Ovary (tissue), 9 donors: ENCODE results near the gene CTSO. TPM values are rescaled to one million over a fixed set of nuclear protein-coding genes. Genes with fewer than 3 reads are reported as not detected.

Source experiments
- DNase-seq, 5 donors: peaks; one replicate each; pipeline ENCODE4 v3.0.0-alpha.2; 2019 to 2020
- H3K27ac ChIP-seq, 2 donors: fragments of 200-600 bp; one replicate each; pipeline versions ENCODE4 v1.5.1 to v1.8.0; 2019 to 2022
- H3K27me3 ChIP-seq: fragments of 200-600 bp; one replicate; pipeline ENCODE4 v1.8.0; 2022
- H3K36me3 ChIP-seq: fragments of 200-600 bp; sonication (generic); one replicate; pipeline ENCODE4 v1.5.1; 2019
- H3K4me1 ChIP-seq: one replicate; pipeline ENCODE4 v1.8.1; 2013; ENCODE audit warnings: mild to moderate bottlenecking, moderate library complexity; ENCODE audit not compliant: insufficient read depth
- H3K4me3 ChIP-seq: fragments of 200-600 bp; sonication (generic); one replicate; pipeline ENCODE4 v1.5.1; 2017
- H3K9me3 ChIP-seq, 2 donors: fragments of 200-600 bp in 1 of 2; sonication (generic) in 1 of 2; one replicate each; pipeline versions ENCODE4 v1.5.1 to v1.8.1; 2013 to 2019; ENCODE audit warnings: mild to moderate bottlenecking in 1 of 2, moderate library complexity in 1 of 2
- EP300 ChIP-seq: sonication (generic); formaldehyde crosslinking; IDR thresholded peaks from one replicate; pipeline ENCODE4 v1.6.1; 2017; ENCODE audit warnings: antibody characterized with exemption
- POLR2A ChIP-seq: fragments of 450-650 bp; IDR thresholded peaks from one replicate; pipeline ENCODE4 v1.6.1; 2017; ENCODE audit warnings: antibody characterized with exemption, mild to moderate bottlenecking, moderate library complexity
- WGBS, 3 donors: extraction: QIAGEN DNeasy Blood & Tissue Kit in 1 of 3; methylation state at CpG; one replicate each; pipeline versions ENCODE4 v1.1.5 to v1.1.7; 2013 to 2017; 5-methylcytosine and 5-hydroxymethylcytosine counted together
- intact Hi-C, 4 donors: fragments of 100-400 bp; cut with DNase I; formaldehyde crosslinking; loops; one replicate each; pipeline versions ENCODE4 v1.11.0 to v1.15.1; 2022 to 2023
- polyA plus RNA-seq, 2 donors: library from polyadenylated mRNA; stranded (reverse); fragments of 200-250 nt in 1 of 2; fragments of 350-450 nt in 1 of 2; fragmentation: Illumina TruSeq in 1 of 2; extraction: RNeasy Lipid Tissue Mini Kit (QIAGEN cat#74804) in 1 of 2; gene quantifications; one replicate each; pipeline ENCODE4 v1.2.3, GENCODE V29; 2013 to 2014
- total RNA-seq, 7 donors: library from RNA; depleted of rRNA in 2 of 7; stranded (reverse); fragments of >200 nt in 2 of 7; fragmentation: NEBNext Ultra II Directional in 3 of 7; extraction: Animal tissue kit (Norgen Biotek cat#: 25700) in 3 of 7; gene quantifications; one replicate each; pipeline versions ENCODE4 v1.1.0 to v1.2.4, GENCODE V29; 2016 to 2023
- TF ChIP-seq, protein P1 (sequence below), 3 donors: fragments of 450-650 bp in 2 of 3; fragments of 200-600 bp in 1 of 3; IDR thresholded peaks; one replicate each; pipeline versions ENCODE4 v1.5.1 to v1.8.0; 2016 to 2022; ENCODE audit warnings: antibody characterized with exemption in 3 of 3, mild to moderate bottlenecking in 1 of 3
- donor health status: DM: no; HTN: no; CAD: no; lungs with moderate emphysema.
- donor health status: DM: no; HTN: no; CAD: no.
- donor health status: Bipolar disorder and iron deficiency.
- donor health status: DM: yes; HTN: yes; CAD: no.
- donor health status: DM: no; HTN: no; CAD: no.
- donor health status: DM: yes; HTN: yes; CAD: no.

CTSO gene
- total and polyA plus RNA-seq, 9 donors = 12.0 to 58.3 (median 20.6) TPM

DNA sequence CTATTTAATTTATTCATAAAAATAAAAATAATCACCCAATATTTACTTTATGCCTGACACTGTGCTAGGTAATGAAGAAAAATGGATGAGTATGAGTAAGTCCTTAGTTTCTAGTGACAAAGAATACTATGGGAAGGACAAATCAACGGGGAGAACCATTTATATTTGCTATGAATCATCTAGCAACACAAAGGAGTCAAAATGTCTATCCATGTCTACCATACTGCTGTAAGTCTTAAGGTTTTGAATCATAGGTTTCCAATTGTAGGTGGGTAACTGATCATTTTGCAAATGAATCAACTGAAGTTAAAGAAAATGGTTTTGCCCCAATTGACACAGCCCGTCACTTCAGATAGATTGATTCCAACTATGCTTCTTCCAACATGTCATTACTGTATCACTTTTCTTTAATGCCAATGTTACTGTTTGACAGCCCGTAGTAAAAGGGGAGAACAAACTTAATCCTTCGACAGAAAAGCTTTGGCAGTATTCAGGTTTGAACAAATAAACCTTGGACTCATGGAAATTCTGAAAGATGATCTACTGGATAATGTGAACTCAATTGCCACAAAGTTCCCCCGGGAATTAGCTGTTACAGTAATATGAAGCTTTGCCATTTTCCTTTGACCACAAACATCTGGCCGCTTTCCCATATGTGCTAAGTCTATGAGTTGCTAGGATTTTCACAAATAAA, 47.0 kb downstream of the CTSO start:
- Histone ChIP-seq H3K36me3 (no peaks in the 10 kb centered on the region), H3K4me1 (no peaks in the 10 kb centered on the region), H3K27me3 (no peaks in the 10 kb centered on the region), H3K27ac (no peak overlapping the region), H3K9me3 (no peaks in the 10 kb centered on the region), H3K4me3 (no peak overlapping the region)
- 46 to 47% (median 46%) methylated on average over 6 of the region's 6 CpGs for WGBS, 3 donors
- DNase-seq = no peak
- intact Hi-C loops = no loop called here
- no peak for TF ChIP-seq POLR2A
- TF ChIP-seq, protein P1, sequence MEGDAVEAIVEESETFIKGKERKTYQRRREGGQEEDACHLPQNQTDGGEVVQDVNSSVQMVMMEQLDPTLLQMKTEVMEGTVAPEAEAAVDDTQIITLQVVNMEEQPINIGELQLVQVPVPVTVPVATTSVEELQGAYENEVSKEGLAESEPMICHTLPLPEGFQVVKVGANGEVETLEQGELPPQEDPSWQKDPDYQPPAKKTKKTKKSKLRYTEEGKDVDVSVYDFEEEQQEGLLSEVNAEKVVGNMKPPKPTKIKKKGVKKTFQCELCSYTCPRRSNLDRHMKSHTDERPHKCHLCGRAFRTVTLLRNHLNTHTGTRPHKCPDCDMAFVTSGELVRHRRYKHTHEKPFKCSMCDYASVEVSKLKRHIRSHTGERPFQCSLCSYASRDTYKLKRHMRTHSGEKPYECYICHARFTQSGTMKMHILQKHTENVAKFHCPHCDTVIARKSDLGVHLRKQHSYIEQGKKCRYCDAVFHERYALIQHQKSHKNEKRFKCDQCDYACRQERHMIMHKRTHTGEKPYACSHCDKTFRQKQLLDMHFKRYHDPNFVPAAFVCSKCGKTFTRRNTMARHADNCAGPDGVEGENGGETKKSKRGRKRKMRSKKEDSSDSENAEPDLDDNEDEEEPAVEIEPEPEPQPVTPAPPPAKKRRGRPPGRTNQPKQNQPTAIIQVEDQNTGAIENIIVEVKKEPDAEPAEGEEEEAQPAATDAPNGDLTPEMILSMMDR (IDR thresholded peaks at IDR 0.05) = no peak
- TF ChIP-seq EP300 = no peak

DNA sequence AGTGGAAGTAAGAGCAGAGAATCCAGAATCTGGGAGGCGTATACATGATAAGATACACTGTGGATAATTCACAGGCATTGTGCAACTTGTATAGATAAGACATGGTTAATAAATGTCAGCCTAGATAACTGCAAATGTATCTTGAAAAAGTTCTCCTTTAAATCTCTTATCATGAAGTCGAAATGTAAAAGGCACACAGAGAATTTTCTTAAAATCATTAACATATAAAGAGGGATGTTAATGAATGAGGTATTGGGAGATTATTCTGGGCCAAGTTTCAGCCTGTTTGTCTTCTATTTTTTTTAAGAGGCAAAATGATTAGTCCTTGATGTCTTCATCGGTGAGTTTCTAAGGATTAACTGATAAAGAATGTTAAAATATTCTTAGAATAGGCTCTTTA, 49.3 kb downstream of the CTSO start:
- TF ChIP-seq, protein P1 (IDR thresholded peaks at IDR 0.05) = no peak
- no peak for TF ChIP-seq EP300
- no peak for TF ChIP-seq POLR2A
- no peaks in the 10 kb centered on the region for H3K36me3 ChIP-seq
- no peaks in the 10 kb centered on the region for H3K9me3 ChIP-seq
- 35 to 46% (median 43%) methylated on average over 3 of the region's 3 CpGs for WGBS, 3 donors
- intact Hi-C loops = no loop called here
- DNase-seq = no peak
- H3K27me3 ChIP-seq = no peaks in the 10 kb centered on the region
- no peak overlapping the region for H3K4me3 ChIP-seq
- H3K27ac ChIP-seq = no peak overlapping the region
- H3K4me1 ChIP-seq = no peaks in the 10 kb centered on the region

- DNase-seq = no peak
- intact Hi-C loops = no loop called here
- TF ChIP-seq POLR2A (no peak), EP300 (no peak)
- TF ChIP-seq, protein P1 (IDR thresholded peaks at IDR 0.05) = no peak
- Histone ChIP-seq H3K36me3 (no peaks in the 10 kb centered on the region), H3K4me3 (no peak within 1 kb of the TSS), H3K27me3 (no peaks in the 10 kb centered on the region), H3K27ac (no peak within 1 kb of the TSS), H3K9me3 (no peaks in the 10 kb centered on the region), H3K4me1 (no peaks in the 10 kb centered on the region)
- 22 to 48% (median 44%) methylated on average over 1 of the region's 1 CpG for WGBS, 3 donors
Observed at GRCh38 chr4:155903453-155903852, 50.2 kb downstream of the CTSO start, which contains the start of gene TDO2. Gene TDO2, plus strand, starts transcription at chr4:155903696. Its CDS starts 63 bp downstream, at chr4:155903759.

- WGBS, 3 donors = 91 to 93% (median 92%) methylated on average over 2 of the region's 2 CpGs
- Histone ChIP-seq H3K27me3 (no peaks in the 10 kb centered on the region), H3K9me3 (no peaks in the 10 kb centered on the region), H3K27ac (no peak overlapping the region), H3K36me3 (no peaks in the 10 kb centered on the region), H3K4me1 (no peaks in the 10 kb centered on the region), H3K4me3 (no peak overlapping the region)
- intact Hi-C loops = no loop called here
- no peak for DNase-seq
- TF ChIP-seq POLR2A (no peak), EP300 (no peak)
- TF ChIP-seq, protein P1 (IDR thresholded peaks at IDR 0.05) = no peak
Observed at GRCh38 chr4:155901013-155901412, 52.7 kb downstream of the CTSO start.
